ENCODE data around the gene CNGA2.

The CNGA2 gene

GRCh38 chrX:151722241-151722846, 12.2 kb upstream of the CNGA2 start:
- H3K4me3 ChIP-seq (replicated peaks; ENCODE audit: low read depth, low read length): no peak overlapping the region
- peak; percentile 17 for DNase-seq (ENCODE audit: low read depth)
- TF ChIP-seq, protein P1, sequence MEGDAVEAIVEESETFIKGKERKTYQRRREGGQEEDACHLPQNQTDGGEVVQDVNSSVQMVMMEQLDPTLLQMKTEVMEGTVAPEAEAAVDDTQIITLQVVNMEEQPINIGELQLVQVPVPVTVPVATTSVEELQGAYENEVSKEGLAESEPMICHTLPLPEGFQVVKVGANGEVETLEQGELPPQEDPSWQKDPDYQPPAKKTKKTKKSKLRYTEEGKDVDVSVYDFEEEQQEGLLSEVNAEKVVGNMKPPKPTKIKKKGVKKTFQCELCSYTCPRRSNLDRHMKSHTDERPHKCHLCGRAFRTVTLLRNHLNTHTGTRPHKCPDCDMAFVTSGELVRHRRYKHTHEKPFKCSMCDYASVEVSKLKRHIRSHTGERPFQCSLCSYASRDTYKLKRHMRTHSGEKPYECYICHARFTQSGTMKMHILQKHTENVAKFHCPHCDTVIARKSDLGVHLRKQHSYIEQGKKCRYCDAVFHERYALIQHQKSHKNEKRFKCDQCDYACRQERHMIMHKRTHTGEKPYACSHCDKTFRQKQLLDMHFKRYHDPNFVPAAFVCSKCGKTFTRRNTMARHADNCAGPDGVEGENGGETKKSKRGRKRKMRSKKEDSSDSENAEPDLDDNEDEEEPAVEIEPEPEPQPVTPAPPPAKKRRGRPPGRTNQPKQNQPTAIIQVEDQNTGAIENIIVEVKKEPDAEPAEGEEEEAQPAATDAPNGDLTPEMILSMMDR (IDR thresholded peaks at IDR 0.05; ENCODE audit: low read length, missing control alignments): peak; percentile 32

GRCh38 chrX:151723156-151723760, 11.3 kb upstream of the CNGA2 start:
- no peak for DNase-seq (ENCODE audit: low read depth)
- TF ChIP-seq, protein P1 (IDR thresholded peaks at IDR 0.05; ENCODE audit: low read length, missing control alignments): no peak
- no peak overlapping the region for H3K4me3 ChIP-seq (replicated peaks; ENCODE audit: low read depth, low read length)

DNA sequence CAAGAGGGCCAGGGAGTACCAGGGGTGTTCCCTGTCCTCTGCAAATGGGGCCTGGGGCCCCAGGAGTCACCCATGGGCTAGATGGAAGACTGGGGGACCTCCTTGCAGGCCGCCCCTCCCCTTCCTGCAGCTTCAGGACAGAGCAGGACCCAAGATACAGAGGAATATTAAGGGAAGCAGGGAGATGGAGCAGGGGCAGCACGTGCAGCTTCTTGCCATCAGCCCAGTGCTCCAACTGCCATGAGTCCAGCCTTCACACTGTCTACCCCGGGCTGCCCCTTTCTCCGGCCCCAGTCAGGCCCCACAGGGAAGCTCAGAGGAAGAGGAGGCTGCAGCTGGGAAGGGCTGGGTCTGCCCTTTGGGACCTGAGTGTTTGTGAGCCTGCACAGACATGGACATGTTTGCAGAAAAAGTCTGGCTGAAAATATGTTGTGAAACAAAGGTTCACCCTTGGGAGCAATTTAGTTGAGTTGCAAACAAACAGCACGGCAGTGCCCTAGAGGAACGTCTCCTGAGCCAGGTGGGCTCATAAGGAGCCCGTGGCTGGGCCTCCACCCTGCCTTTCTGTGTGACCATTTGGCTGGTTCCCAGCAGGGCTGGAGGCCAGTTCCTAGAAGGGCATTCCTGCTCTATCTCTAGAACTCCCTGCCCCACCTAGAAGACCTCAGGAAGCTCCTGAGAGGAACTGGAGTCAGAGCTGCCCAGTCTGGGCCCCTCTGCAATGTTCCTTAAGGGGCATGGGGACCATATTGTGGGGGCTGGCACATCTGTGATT, 9.8 kb upstream of the CNGA2 start:
- DNase-seq (ENCODE audit: low read depth): no peak

GRCh38 chrX:151725338-151725614, 9.3 kb upstream of the CNGA2 start:
- H3K4me3 ChIP-seq (replicated peaks; ENCODE audit: low read depth, low read length): no peak overlapping the region
- no peak for DNase-seq (ENCODE audit: low read depth)
- TF ChIP-seq, protein P1 (IDR thresholded peaks at IDR 0.05; ENCODE audit: low read length, missing control alignments): no peak

More for the DNA sequence above, 9.8 kb upstream of the CNGA2 start:
- no peak overlapping the region for H3K4me3 ChIP-seq (replicated peaks; ENCODE audit: low read depth, low read length)
- TF ChIP-seq, protein P1 (IDR thresholded peaks at IDR 0.05; ENCODE audit: low read length, missing control alignments): no peak

DNA sequence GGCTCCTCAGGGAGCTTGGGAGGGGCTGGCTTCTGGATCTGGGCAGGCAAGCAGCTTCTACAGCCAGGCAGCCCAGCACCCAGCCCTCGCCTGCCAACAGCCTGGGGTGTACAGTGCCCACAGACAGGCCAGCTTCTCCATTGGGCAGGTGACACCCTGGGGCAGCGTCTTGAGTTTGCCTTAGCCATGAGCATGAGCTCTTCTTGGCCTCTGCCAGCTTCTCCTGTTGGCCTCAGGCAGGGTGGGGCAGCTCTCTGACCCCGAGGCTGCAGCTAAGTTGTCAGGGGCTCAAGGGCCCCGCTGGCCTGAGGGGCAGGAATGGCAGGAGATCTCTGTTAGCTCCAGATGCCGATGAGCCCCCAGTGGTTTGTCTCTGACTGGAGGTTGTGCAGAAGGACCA, 7.8 kb upstream of the CNGA2 start:
- DNase-seq (ENCODE audit: low read depth): no peak
- TF ChIP-seq, protein P1 (IDR thresholded peaks at IDR 0.05; ENCODE audit: low read length, missing control alignments): no peak
- H3K4me3 ChIP-seq (replicated peaks; ENCODE audit: low read depth, low read length): no peak overlapping the region

DNA sequence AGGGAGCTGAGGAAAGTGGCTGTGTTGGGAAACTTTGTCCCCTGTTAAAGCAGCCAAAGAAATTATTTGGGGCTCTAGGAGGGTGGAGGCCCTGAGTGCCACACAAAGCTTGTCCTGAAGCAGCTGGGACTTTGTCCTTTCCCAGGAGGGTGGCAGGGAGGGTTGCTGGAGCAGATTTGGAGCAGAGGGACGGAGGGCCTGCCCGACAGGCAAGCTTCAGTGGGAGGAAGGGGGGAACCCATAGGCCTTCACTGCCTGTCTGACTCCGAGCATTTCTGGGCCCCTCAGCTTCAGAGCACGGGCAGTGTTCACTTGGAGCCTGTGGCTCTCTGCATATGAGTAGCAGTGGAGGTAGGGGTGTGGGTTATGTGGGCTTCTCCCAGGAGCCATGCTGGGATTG, 7.2 kb upstream of the CNGA2 start:
- DNase-seq (ENCODE audit: low read depth): no peak
- TF ChIP-seq, protein P1 (IDR thresholded peaks at IDR 0.05; ENCODE audit: low read length, missing control alignments): no peak

More for the DNA sequence above, 7.2 kb upstream of the CNGA2 start:
- H3K4me3 ChIP-seq (replicated peaks; ENCODE audit: low read depth, low read length): no peak overlapping the region

Measured in fibroblast of pulmonary artery (primary cell).